PC-9 (cell line): Measurements from ENCODE around the gene RBM15B. TPM values are rescaled to one million over a fixed set of nuclear protein-coding genes. Genes with fewer than 3 reads are reported as not detected.

Experiments used
- BruUV-seq: library from RNA; stranded (reverse); fragments of 400-500 nt; replicated peaks from 2 replicates; lab custom pipeline; 2021; lab: Mats Ljungman, UMichigan
- CTCF ChIA-PET: fragments of 300-600 bp; sonication (Branson Sonifier 250); formaldehyde crosslinking; loops from one replicate; lab custom pipeline; 2022; ENCODE audit warnings: antibody characterized with exemption; lab: Charles Lee
- POLR2A ChIA-PET: fragments of 300-600 bp; sonication (Branson Sonifier 250); formaldehyde crosslinking; loops from one replicate; lab custom pipeline; 2022; ENCODE audit warnings: antibody characterized with exemption; ENCODE audit not compliant: unreplicated experiment; lab: Charles Lee
- DNase-seq, 2 experiments: peaks; one replicate each; pipeline versions ENCODE4 v3.0.0 to v3.0.0-alpha.2; 2015 to 2022; ENCODE audit warnings: mixed read lengths in 1 of 2
- H2AFZ ChIP-seq: fragments of 200-600 bp; sonication (generic); 2 replicates; pipeline ENCODE4 v1.8.1; 2017; ENCODE audit warnings: antibody characterized with exemption
- H3F3A ChIP-seq: fragments of 200-600 bp; sonication (generic); 2 replicates; pipeline ENCODE4 v1.8.1; 2017; ENCODE audit warnings: antibody characterized with exemption, mild to moderate bottlenecking, low read depth; ENCODE audit not compliant: insufficient read depth
- H3K27ac ChIP-seq: fragments of 200-600 bp; sonication (generic); 2 replicates; pipeline ENCODE4 v1.6.1; 2016; ENCODE audit warnings: mixed run types
- H3K27me3 ChIP-seq: fragments of 200-600 bp; sonication (generic); 2 replicates; pipeline ENCODE4 v1.6.1; 2016; ENCODE audit warnings: low read depth, mixed run types; ENCODE audit not compliant: insufficient read depth
- H3K36me3 ChIP-seq: fragments of 200-600 bp; sonication (generic); 2 replicates; pipeline ENCODE4 v1.6.1; 2016; ENCODE audit warnings: low read depth, mixed run types
- H3K4me1 ChIP-seq: fragments of 200-600 bp; sonication (generic); replicated peaks from 2 replicates; pipeline ENCODE4 v1.6.1; 2016; ENCODE audit warnings: mixed run types; ENCODE audit not compliant: insufficient read depth
- H3K4me2 ChIP-seq: fragments of 200-600 bp; sonication (generic); 2 replicates; pipeline ENCODE4 v1.6.1; 2017; ENCODE audit warnings: mixed run types
- H3K4me3 ChIP-seq: fragments of 200-600 bp; sonication (generic); 2 replicates; pipeline ENCODE4 v1.6.1; 2016; ENCODE audit warnings: mixed run types
- H3K79me2 ChIP-seq: fragments of 200-600 bp; sonication (generic); 2 replicates; pipeline ENCODE4 v1.6.1; 2017; ENCODE audit warnings: low read depth, mixed run types
- H3K9me2 ChIP-seq: fragments of 200-600 bp; sonication (generic); 2 replicates; pipeline ENCODE4 v1.8.1; 2017; ENCODE audit warnings: mild to moderate bottlenecking; ENCODE audit not compliant: insufficient read depth
- H3K9me3 ChIP-seq: fragments of 200-600 bp; sonication (generic); 2 replicates; pipeline ENCODE4 v1.8.1; 2016; ENCODE audit warnings: low read depth; ENCODE audit not compliant: insufficient read depth
- H4K20me1 ChIP-seq: fragments of 200-600 bp; sonication (generic); 2 replicates; pipeline ENCODE4 v1.8.1; 2017; ENCODE audit not compliant: insufficient read depth
- EZH2 ChIP-seq: fragments of 200-600 bp; sonication (generic); IDR thresholded peaks from 2 replicates; pipeline ENCODE4 v1.8.0; 2017; ENCODE audit warnings: antibody characterized with exemption, low read depth
- intact Hi-C: fragments of 100-400 bp; cut with micrococcal nuclease; formaldehyde crosslinking; loops from one replicate; pipeline ENCODE4 v1.10.0; 2022; ENCODE audit not compliant: unreplicated experiment
- total RNA-seq: library from RNA; stranded (reverse); gene quantifications from 2 replicates; pipeline ENCODE4 v1.2.3, GENCODE V29; 2021
- TF ChIP-seq, protein P1 (sequence below): fragments of 200-600 bp; sonication (generic); conservative IDR thresholded peaks from 2 replicates; pipeline ENCODE4 v1.6.1; 2017; ENCODE audit warnings: mixed run types, antibody characterized with exemption, mild to moderate bottlenecking, moderate library complexity

RBM15B gene
- total RNA-seq, 1 experiment from 2014 or later: 29.4 TPM

DNA sequence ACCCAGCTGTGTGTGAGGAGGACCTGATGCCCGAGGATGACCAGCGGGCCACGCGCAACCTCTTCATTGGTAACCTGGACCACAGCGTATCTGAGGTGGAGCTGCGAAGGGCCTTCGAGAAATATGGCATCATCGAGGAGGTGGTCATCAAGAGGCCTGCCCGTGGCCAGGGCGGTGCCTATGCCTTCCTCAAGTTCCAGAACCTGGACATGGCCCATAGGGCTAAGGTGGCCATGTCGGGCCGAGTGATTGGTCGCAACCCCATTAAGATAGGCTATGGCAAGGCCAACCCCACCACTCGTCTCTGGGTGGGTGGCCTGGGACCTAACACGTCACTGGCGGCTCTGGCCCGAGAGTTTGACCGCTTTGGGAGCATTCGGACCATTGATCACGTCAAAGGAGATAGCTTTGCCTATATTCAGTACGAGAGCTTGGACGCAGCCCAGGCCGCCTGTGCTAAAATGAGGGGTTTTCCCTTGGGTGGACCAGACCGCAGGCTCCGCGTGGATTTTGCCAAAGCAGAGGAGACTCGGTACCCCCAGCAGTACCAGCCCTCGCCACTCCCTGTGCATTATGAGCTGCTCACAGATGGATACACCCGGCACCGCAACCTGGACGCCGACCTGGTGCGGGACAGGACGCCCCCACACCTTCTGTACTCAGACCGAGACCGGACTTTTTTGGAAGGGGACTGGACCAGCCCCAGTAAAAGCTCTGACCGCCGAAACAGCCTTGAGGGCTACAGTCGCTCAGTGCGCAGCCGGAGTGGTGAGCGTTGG, 1.5 kb downstream of the RBM15B start:
- H3K36me3 ChIP-seq: peaks cover 42% of the 10 kb centered on the region
- H2AFZ ChIP-seq: no peak overlapping the region
- peaks cover 63% of the 10 kb centered on the region for H3F3A ChIP-seq
- peaks cover 46% of the 10 kb centered on the region for H3K79me2 ChIP-seq
- CTCF ChIA-PET: no interaction called here
- POLR2A ChIA-PET: interaction anchor here (0.6 kb wide), 1 partner anchor 107 kb away, joined by 3 read pairs; the partner anchor contains the start of gene DCAF1
- peak overlapping the region; percentile 80 for H3K4me2 ChIP-seq
- H3K4me1 ChIP-seq: peaks cover 37% of the 10 kb centered on the region
- no peaks in the 10 kb centered on the region for H3K27me3 ChIP-seq
- TF ChIP-seq EZH2: no peak
- TF ChIP-seq, protein P1, sequence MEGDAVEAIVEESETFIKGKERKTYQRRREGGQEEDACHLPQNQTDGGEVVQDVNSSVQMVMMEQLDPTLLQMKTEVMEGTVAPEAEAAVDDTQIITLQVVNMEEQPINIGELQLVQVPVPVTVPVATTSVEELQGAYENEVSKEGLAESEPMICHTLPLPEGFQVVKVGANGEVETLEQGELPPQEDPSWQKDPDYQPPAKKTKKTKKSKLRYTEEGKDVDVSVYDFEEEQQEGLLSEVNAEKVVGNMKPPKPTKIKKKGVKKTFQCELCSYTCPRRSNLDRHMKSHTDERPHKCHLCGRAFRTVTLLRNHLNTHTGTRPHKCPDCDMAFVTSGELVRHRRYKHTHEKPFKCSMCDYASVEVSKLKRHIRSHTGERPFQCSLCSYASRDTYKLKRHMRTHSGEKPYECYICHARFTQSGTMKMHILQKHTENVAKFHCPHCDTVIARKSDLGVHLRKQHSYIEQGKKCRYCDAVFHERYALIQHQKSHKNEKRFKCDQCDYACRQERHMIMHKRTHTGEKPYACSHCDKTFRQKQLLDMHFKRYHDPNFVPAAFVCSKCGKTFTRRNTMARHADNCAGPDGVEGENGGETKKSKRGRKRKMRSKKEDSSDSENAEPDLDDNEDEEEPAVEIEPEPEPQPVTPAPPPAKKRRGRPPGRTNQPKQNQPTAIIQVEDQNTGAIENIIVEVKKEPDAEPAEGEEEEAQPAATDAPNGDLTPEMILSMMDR: no peak
- H3K4me3 ChIP-seq: peak overlapping the region; percentile 68
- intact Hi-C loops: no loop called here
- no peak overlapping the region for H3K27ac ChIP-seq
- H4K20me1 ChIP-seq: peaks cover 23% of the 10 kb centered on the region
- TSS peak; percentile 24 for BruUV-seq
- no peaks in the 10 kb centered on the region for H3K9me2 ChIP-seq
- H3K9me3 ChIP-seq: no peaks in the 10 kb centered on the region
- DNase-seq: peak in 1 of 2 experiments; percentile 25

- no peak overlapping the region for H3K27ac ChIP-seq
- peaks cover 31% of the 10 kb centered on the region for H3K4me1 ChIP-seq
- H3F3A ChIP-seq: peaks cover 61% of the 10 kb centered on the region
- TF ChIP-seq, protein P1: no peak
- no peak for TF ChIP-seq EZH2
- no peaks in the 10 kb centered on the region for H3K27me3 ChIP-seq
- peaks cover 23% of the 10 kb centered on the region for H4K20me1 ChIP-seq
- H3K9me3 ChIP-seq: no peaks in the 10 kb centered on the region
- H3K79me2 ChIP-seq: peaks cover 41% of the 10 kb centered on the region
- peak overlapping the region; percentile 80 for H3K4me2 ChIP-seq
- H2AFZ ChIP-seq: no peak overlapping the region
- CTCF ChIA-PET: no interaction called here
- POLR2A ChIA-PET: interaction anchor here (0.6 kb wide), 1 partner anchor 107 kb away, joined by 3 read pairs; the partner anchor contains the start of gene DCAF1
- no TSS peak for BruUV-seq
- intact Hi-C loops: no loop called here
- H3K9me2 ChIP-seq: no peaks in the 10 kb centered on the region
- peaks cover 36% of the 10 kb centered on the region for H3K36me3 ChIP-seq
- no peak for DNase-seq
- H3K4me3 ChIP-seq: no peak overlapping the region
Measured at GRCh38 chr3:51393134-51393495, 2.0 kb downstream of the RBM15B start.

DNA sequence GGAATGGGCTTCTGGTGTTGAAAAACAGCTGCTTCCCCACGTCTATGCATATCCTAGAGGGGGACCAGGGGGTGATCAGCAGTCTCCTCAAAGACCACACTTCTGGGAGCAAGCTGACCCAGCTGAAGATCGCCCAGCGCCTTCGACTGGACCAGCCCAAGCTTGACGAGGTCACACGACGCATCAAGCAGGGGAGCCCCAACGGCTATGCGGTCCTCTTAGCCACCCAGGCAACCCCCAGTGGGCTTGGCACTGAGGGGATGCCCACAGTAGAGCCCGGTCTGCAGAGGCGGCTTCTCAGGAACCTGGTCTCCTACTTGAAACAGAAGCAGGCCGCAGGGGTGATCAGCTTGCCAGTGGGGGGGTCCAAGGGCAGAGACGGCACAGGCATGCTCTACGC, 2.5 kb downstream of the RBM15B start:
- H4K20me1 ChIP-seq: peaks cover 23% of the 10 kb centered on the region
- TF ChIP-seq EZH2: no peak
- TF ChIP-seq, protein P1: no peak
- intact Hi-C loops: no loop called here
- H3K4me1 ChIP-seq: peaks cover 26% of the 10 kb centered on the region
- no peak overlapping the region for H3K4me2 ChIP-seq
- ChIA-PET POLR2A (no interaction called here), CTCF (no interaction called here)
- H3K79me2 ChIP-seq: peaks cover 41% of the 10 kb centered on the region
- H3K4me3 ChIP-seq: no peak overlapping the region
- peaks cover 33% of the 10 kb centered on the region for H3K36me3 ChIP-seq
- no peak overlapping the region for H3K27ac ChIP-seq
- no peak for DNase-seq
- no peaks in the 10 kb centered on the region for H3K9me2 ChIP-seq
- H3K9me3 ChIP-seq: no peaks in the 10 kb centered on the region
- no peak overlapping the region for H2AFZ ChIP-seq
- BruUV-seq: TSS peak; percentile 12
- H3F3A ChIP-seq: peaks cover 57% of the 10 kb centered on the region
- H3K27me3 ChIP-seq: no peaks in the 10 kb centered on the region
